KMS-11 (cell line): ENCODE results near the gene PLA2G4F.

ENCODE experiments used
- H2AFZ ChIP-seq: fragments of 200-600 bp; sonication (generic); 2 replicates; pipeline ENCODE4 v1.6.1; 2016; ENCODE audit warnings: antibody characterized with exemption, mixed run types, low read depth
- H3K27ac ChIP-seq: fragments of 200-600 bp; sonication (generic); 2 replicates; pipeline ENCODE4 v1.6.1; 2016; ENCODE audit warnings: mild to moderate bottlenecking, mixed run types
- H3K27me3 ChIP-seq: fragments of 200-600 bp; sonication (generic); 2 replicates; pipeline ENCODE4 v1.6.1; 2017; ENCODE audit warnings: mild to moderate bottlenecking, low read depth, mixed run types, moderate library complexity; ENCODE audit not compliant: insufficient read depth
- H3K36me3 ChIP-seq: fragments of 200-600 bp; sonication (generic); 2 replicates; pipeline ENCODE4 v1.6.1; 2017; ENCODE audit warnings: mild to moderate bottlenecking, mixed run types; ENCODE audit not compliant: insufficient read depth
- H3K4me1 ChIP-seq: fragments of 200-600 bp; sonication (generic); 2 replicates; pipeline ENCODE4 v1.6.1; 2016; ENCODE audit warnings: mild to moderate bottlenecking, low read depth, mixed run types; ENCODE audit not compliant: poor library complexity, severe bottlenecking
- H3K4me2 ChIP-seq: fragments of 200-600 bp; sonication (generic); 2 replicates; pipeline ENCODE4 v1.7.0; 2016; ENCODE audit warnings: mild to moderate bottlenecking, mixed run types
- H3K4me3 ChIP-seq: fragments of 200-600 bp; sonication (generic); IDR thresholded peaks from 2 replicates; pipeline ENCODE4 v1.6.1; 2017; ENCODE audit warnings: low read depth, low read length, mixed read lengths; ENCODE audit not compliant: insufficient read depth
- H3K79me2 ChIP-seq: fragments of 200-600 bp; sonication (generic); 2 replicates; pipeline ENCODE4 v1.6.1; 2016; ENCODE audit warnings: low read depth, mixed run types; ENCODE audit not compliant: insufficient read depth
- H3K9ac ChIP-seq: fragments of 200-600 bp; sonication (generic); 2 replicates; pipeline ENCODE4 v1.6.1; 2016; ENCODE audit warnings: mild to moderate bottlenecking, mixed run types
- H4K20me1 ChIP-seq: fragments of 200-600 bp; sonication (generic); 2 replicates; pipeline ENCODE4 v1.6.1; 2016; ENCODE audit warnings: mild to moderate bottlenecking, mixed run types; ENCODE audit not compliant: insufficient read depth
- CTCF ChIP-seq: fragments of 200-600 bp; sonication (generic); conservative IDR thresholded peaks from 2 replicates; pipeline ENCODE4 v1.6.1; 2017; ENCODE audit warnings: low read depth, mild to moderate bottlenecking, antibody characterized with exemption, low read length, moderate library complexity, mixed read lengths

The PLA2G4F gene

GRCh38 chr15:42130246-42130986 is 26.0 kb downstream of the PLA2G4F start:
- H3K27ac ChIP-seq: no peak overlapping the region
- H3K27me3 ChIP-seq: no peaks in the 10 kb centered on the region
- H3K4me3 ChIP-seq: no peak overlapping the region
- no peaks in the 10 kb centered on the region for H3K4me1 ChIP-seq
- no peaks in the 10 kb centered on the region for H3K36me3 ChIP-seq
- H4K20me1 ChIP-seq: no peaks in the 10 kb centered on the region
- no peak overlapping the region for H3K4me2 ChIP-seq
- H2AFZ ChIP-seq: no peak overlapping the region
- H3K79me2 ChIP-seq: no peaks in the 10 kb centered on the region
- no peak overlapping the region for H3K9ac ChIP-seq
- TF ChIP-seq CTCF: no peak

- H3K9ac ChIP-seq: no peak overlapping the region
- TF ChIP-seq CTCF: no peak
- H3K4me2 ChIP-seq: no peak overlapping the region
- no peaks in the 10 kb centered on the region for H3K4me1 ChIP-seq
- no peak overlapping the region for H2AFZ ChIP-seq
- no peaks in the 10 kb centered on the region for H3K36me3 ChIP-seq
- no peak overlapping the region for H3K27ac ChIP-seq
- no peaks in the 10 kb centered on the region for H3K27me3 ChIP-seq
- no peak overlapping the region for H3K4me3 ChIP-seq
- H4K20me1 ChIP-seq: no peaks in the 10 kb centered on the region
- H3K79me2 ChIP-seq: no peaks in the 10 kb centered on the region
Measured at GRCh38 chr15:42129364-42129763, 27.1 kb downstream of the PLA2G4F start.

GRCh38 chr15:42128476-42128875 is 28.0 kb downstream of the PLA2G4F start:
- H3K27me3 ChIP-seq: no peaks in the 10 kb centered on the region
- H4K20me1 ChIP-seq: no peaks in the 10 kb centered on the region
- H3K4me3 ChIP-seq: no peak overlapping the region
- no peak overlapping the region for H3K4me2 ChIP-seq
- H3K9ac ChIP-seq: no peak overlapping the region
- no peaks in the 10 kb centered on the region for H3K79me2 ChIP-seq
- H3K36me3 ChIP-seq: no peaks in the 10 kb centered on the region
- no peaks in the 10 kb centered on the region for H3K4me1 ChIP-seq
- no peak for TF ChIP-seq CTCF
- no peak overlapping the region for H2AFZ ChIP-seq
- H3K27ac ChIP-seq: no peak overlapping the region

- H3K36me3 ChIP-seq: no peaks in the 10 kb centered on the region
- H3K4me3 ChIP-seq: no peak overlapping the region
- no peak overlapping the region for H2AFZ ChIP-seq
- H3K27ac ChIP-seq: no peak overlapping the region
- no peaks in the 10 kb centered on the region for H3K4me1 ChIP-seq
- no peak overlapping the region for H3K4me2 ChIP-seq
- H4K20me1 ChIP-seq: no peaks in the 10 kb centered on the region
- no peaks in the 10 kb centered on the region for H3K27me3 ChIP-seq
- no peaks in the 10 kb centered on the region for H3K79me2 ChIP-seq
- H3K9ac ChIP-seq: no peak overlapping the region
- TF ChIP-seq CTCF: no peak
Measured at GRCh38 chr15:42123546-42123945, 32.9 kb downstream of the PLA2G4F start.
